Body of pancreas (tissue), 4 donors: ENCODE results near the gene CADM4. TPM values are rescaled to one million over a fixed set of nuclear protein-coding genes. Genes with fewer than 3 reads are reported as not detected.

Experiments
- ATAC-seq: fragments of 150-250 bp; one replicate; pipeline ENCODE4 v1.9.1; 2016
- DNase-seq, 4 donors: peaks; one replicate each; pipeline ENCODE4 v3.0.0-alpha.2; 2019
- H3K27ac ChIP-seq, 4 donors: fragments of 200-600 bp; sonication (generic); 1 replicate in 3 of 4; 2 replicates in 1 of 4; pipeline versions ENCODE4 v1.5.1 to v1.6.1; 2016 to 2019; ENCODE audit warnings: mild to moderate bottlenecking in 1 of 4, mixed read lengths in 1 of 4, moderate library complexity in 1 of 4
- H3K27me3 ChIP-seq, 2 donors: fragments of 200-600 bp; sonication (generic); one replicate each; pipeline ENCODE4 v1.6.0; 2016; ENCODE audit warnings: mild to moderate bottlenecking in 1 of 2
- H3K36me3 ChIP-seq, 2 donors: fragments of 200-600 bp; sonication (generic); replicated peaks in 1 of 2; 2 replicates each; pipeline ENCODE4 v1.5.1; 2016; ENCODE audit warnings: low read depth in 2 of 2; ENCODE audit not compliant: insufficient read depth in 1 of 2
- H3K4me1 ChIP-seq: fragments of 200-600 bp; sonication (generic); one replicate; pipeline ENCODE4 v1.6.0; 2016
- H3K4me3 ChIP-seq, 2 donors: fragments of 200-600 bp; sonication (generic); 1 replicate in 1 of 2; 2 replicates in 1 of 2; pipeline ENCODE4 v1.5.1; 2016 to 2019
- H3K9me3 ChIP-seq, 3 donors: fragments of 200-600 bp; sonication (generic); 1 replicate in 2 of 3; 2 replicates in 1 of 3; pipeline ENCODE4 v1.5.1; 2016
- CTCF ChIP-seq, 7 experiments: fragments of 450-650 bp in 4 of 7; fragments of 200-600 bp in 3 of 7; sonication (generic) in 3 of 7; IDR thresholded peaks; one replicate each; pipeline ENCODE4 v1.5.1; 2016 to 2019; ENCODE audit warnings: antibody characterized with exemption in 7 of 7
- POLR2A ChIP-seq, 3 donors: fragments of 450-650 bp; IDR thresholded peaks; one replicate each; pipeline ENCODE4 v1.6.1; 2016; ENCODE audit warnings: antibody characterized with exemption in 3 of 3, mild to moderate bottlenecking in 2 of 3
- whole genome bisulfite sequencing, 2 donors: methylation state at CpG; one replicate each; pipeline ENCODE4 v1.1.5; 2017; 5-methylcytosine and 5-hydroxymethylcytosine counted together
- intact Hi-C: fragments of 100-400 bp; cut with DNase I; formaldehyde crosslinking; loops from one replicate; pipeline ENCODE4 v1.15.1; 2023
- total RNA-seq, 2 donors: library from RNA; depleted of rRNA; stranded (reverse); fragments of >200 nt; gene quantifications; one replicate each; pipeline ENCODE4 v1.1.0, GENCODE V29; 2016

The CADM4 gene
- 1 to 10 TPM; 2.0 to 2.6 TPM for total RNA-seq

GRCh38 chr19:43639519-43640423 lies at the start of gene CADM4:
Gene CADM4 (minus strand): TSS chr19:43639850. CDS start chr19:43639790, 60 bp downstream.
- intact Hi-C loops, result no loop called here
- Histone ChIP-seq H3K9me3 (no peaks in the 10 kb centered on the region), H3K27me3 (no peaks in the 10 kb centered on the region), H3K36me3 (no peaks in the 10 kb centered on the region), H3K4me1 (peaks cover 18% of the 10 kb centered on the region), H3K27ac (peak within 1 kb of the TSS in 1 of 4 donors; percentile 38), H3K4me3 (peak within 1 kb of the TSS; percentile 41 to 47)
- WGBS, 2 donors, result 0 to 1% methylated on average over 29 to 83 of the region's 110 CpGs
- peak in 1 of 3 donors; percentile 32 for TF ChIP-seq POLR2A (IDR thresholded peaks at IDR 0.05)
- no peak for TF ChIP-seq CTCF (IDR thresholded peaks at IDR 0.05)
- peak; percentile 85 for ATAC-seq
- DNase-seq, result peak; percentile 43 to 57 (median 52)

- ATAC-seq, result no peak
Measured at GRCh38 chr19:43688059-43688701, 48.5 kb upstream of the CADM4 start.

GRCh38 chr19:43687660-43687997 lies 48.0 kb upstream of the CADM4 start:
- Histone ChIP-seq H3K27ac (no peak overlapping the region), H3K27me3 (no peaks in the 10 kb centered on the region), H3K36me3 (no peaks in the 10 kb centered on the region), H3K4me3 (no peak overlapping the region), H3K4me1 (no peaks in the 10 kb centered on the region), H3K9me3 (peaks cover 0 to 20% (median 0%) of the 10 kb centered on the region in 3 donors)
- ATAC-seq, result no peak
- no peak for TF ChIP-seq POLR2A (IDR thresholded peaks at IDR 0.05)
- WGBS, 2 donors, result 40 to 56% methylated on average over 1 of the region's 1 CpG
- intact Hi-C loops, result no loop called here
- no peak for DNase-seq

More at GRCh38 chr19:43688059-43688701, 48.5 kb upstream of the CADM4 start:
- no peak overlapping the region for H3K4me3 ChIP-seq
- H3K9me3 ChIP-seq, result peaks cover 0 to 20% (median 0%) of the 10 kb centered on the region in 3 donors
- no peak overlapping the region for H3K27ac ChIP-seq
- H3K36me3 ChIP-seq, result no peaks in the 10 kb centered on the region
- WGBS, 2 donors, result 62 to 69% methylated on average over 10 of the region's 10 CpGs
- TF ChIP-seq CTCF (IDR thresholded peaks at IDR 0.05) (no peak), POLR2A (IDR thresholded peaks at IDR 0.05) (no peak)
- H3K4me1 ChIP-seq, result no peaks in the 10 kb centered on the region
- H3K27me3 ChIP-seq, result no peaks in the 10 kb centered on the region
- peak in 1 of 4 donors; percentile 40 for DNase-seq
- intact Hi-C loops, result no loop called here

- no peaks in the 10 kb centered on the region for H3K36me3 ChIP-seq
- 67 to 82% methylated on average over 1 of the region's 1 CpG for WGBS, 2 donors
- intact Hi-C loops, result no loop called here
- H3K27me3 ChIP-seq, result no peaks in the 10 kb centered on the region
- no peaks in the 10 kb centered on the region for H3K9me3 ChIP-seq
- TF ChIP-seq CTCF (IDR thresholded peaks at IDR 0.05) (no peak), POLR2A (IDR thresholded peaks at IDR 0.05) (no peak)
- ATAC-seq, result no peak
- H3K4me1 ChIP-seq, result no peaks in the 10 kb centered on the region
- no peak for DNase-seq
- H3K4me3 ChIP-seq, result no peak overlapping the region
- no peak overlapping the region for H3K27ac ChIP-seq
Measured at GRCh38 chr19:43684326-43684725, 44.7 kb upstream of the CADM4 start.

- Histone ChIP-seq H3K4me1 (no peaks in the 10 kb centered on the region), H3K9me3 (no peaks in the 10 kb centered on the region), H3K27me3 (no peaks in the 10 kb centered on the region), H3K27ac (no peak overlapping the region), H3K4me3 (no peak overlapping the region), H3K36me3 (no peaks in the 10 kb centered on the region)
- intact Hi-C loops, result no loop called here
- 62 to 89% methylated on average over 2 of the region's 2 CpGs for WGBS, 2 donors
- no peak for TF ChIP-seq POLR2A (IDR thresholded peaks at IDR 0.05)
- TF ChIP-seq CTCF (IDR thresholded peaks at IDR 0.05), result no peak
- DNase-seq (no peak), ATAC-seq (no peak)
Measured at GRCh38 chr19:43683905-43684304, 44.3 kb upstream of the CADM4 start.
